GM12892 (cell line): ENCODE results near the gene AK8.

Experiments
- POLR2AphosphoS5 ChIP-seq: IDR thresholded peaks from 2 replicates; pipeline ENCODE4 v1.6.1; 2011; ENCODE audit warnings: low read depth, low read length, control low read depth
- TAF1 ChIP-seq: IDR thresholded peaks from 2 replicates; pipeline ENCODE4 v1.6.1; 2011; ENCODE audit warnings: low read depth, mild to moderate bottlenecking, control low read depth, low read length, borderline replicate concordance

- no peak for TF ChIP-seq POLR2AphosphoS5
- TF ChIP-seq TAF1: no peak
These were observed 73.3 kb downstream of the AK8 start for GRCh38 chr9:132804576-132805295.
